Measurements from ENCODE around the gene YWHAH. TPM values are rescaled to one million over a fixed set of nuclear protein-coding genes. Genes with fewer than 3 reads are reported as not detected.

YWHAH gene
- total RNA-seq, 2 experiments from 2014 or later, result 24.4 to 26.1 TPM

DNA sequence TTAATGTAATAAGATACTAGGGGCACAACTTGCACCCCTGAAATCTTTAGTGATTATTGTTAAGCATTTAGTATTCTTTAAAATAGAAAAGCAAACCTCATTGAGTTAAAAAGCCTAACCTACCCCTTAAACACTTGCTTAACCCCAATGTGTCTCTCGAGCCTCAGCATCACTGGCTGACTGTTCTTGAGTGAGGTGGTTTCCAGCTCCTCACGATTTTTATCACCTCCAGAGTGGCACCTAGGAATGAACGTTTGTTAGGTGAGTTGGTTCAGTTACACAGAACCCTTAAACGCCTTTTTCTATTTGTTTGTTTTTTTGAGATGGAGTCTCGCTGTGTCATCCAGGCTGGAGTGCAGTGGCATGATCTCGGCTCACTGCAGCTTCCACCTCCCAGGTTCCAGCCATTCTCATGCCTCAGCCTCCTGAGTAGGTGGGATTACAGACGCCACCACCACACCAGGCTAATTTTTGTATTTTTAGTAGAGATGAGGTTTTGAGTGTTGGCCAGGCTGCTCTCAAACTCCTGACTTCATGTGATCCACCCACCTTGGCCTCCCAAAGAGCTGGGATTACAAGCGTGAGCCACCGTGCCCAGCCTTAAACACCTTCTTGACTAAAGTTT lies 13.7 kb downstream of the YWHAH start:
- TF ChIP-seq, protein P1, sequence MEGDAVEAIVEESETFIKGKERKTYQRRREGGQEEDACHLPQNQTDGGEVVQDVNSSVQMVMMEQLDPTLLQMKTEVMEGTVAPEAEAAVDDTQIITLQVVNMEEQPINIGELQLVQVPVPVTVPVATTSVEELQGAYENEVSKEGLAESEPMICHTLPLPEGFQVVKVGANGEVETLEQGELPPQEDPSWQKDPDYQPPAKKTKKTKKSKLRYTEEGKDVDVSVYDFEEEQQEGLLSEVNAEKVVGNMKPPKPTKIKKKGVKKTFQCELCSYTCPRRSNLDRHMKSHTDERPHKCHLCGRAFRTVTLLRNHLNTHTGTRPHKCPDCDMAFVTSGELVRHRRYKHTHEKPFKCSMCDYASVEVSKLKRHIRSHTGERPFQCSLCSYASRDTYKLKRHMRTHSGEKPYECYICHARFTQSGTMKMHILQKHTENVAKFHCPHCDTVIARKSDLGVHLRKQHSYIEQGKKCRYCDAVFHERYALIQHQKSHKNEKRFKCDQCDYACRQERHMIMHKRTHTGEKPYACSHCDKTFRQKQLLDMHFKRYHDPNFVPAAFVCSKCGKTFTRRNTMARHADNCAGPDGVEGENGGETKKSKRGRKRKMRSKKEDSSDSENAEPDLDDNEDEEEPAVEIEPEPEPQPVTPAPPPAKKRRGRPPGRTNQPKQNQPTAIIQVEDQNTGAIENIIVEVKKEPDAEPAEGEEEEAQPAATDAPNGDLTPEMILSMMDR (IDR thresholded peaks at IDR 0.05), result no peak
- Mint-ChIP-seq H3K9me3 (no peaks in the 10 kb centered on the region), H3K27me3 (no peaks in the 10 kb centered on the region), H3K4me1 (ENCODE audit: low read depth) (peaks cover 68% of the 10 kb centered on the region), H3K27ac (peak overlapping the region; percentile 86), H3K4me3 (peak overlapping the region; percentile 73), H3K36me3 (ENCODE audit: low read depth) (peaks cover 14% of the 10 kb centered on the region)
- peaks cover 7% of the 10 kb centered on the region for H3K36me3 ChIP-seq (ENCODE audit: insufficient read depth, low read length)
- POLR2A ChIA-PET, result interaction anchor here (0.6 to 5.7 kb wide), 2 partner anchors 13 to 299 kb away, joined by 3 to 48 read pairs; partner anchors contain the start of gene YWHAH
- CTCF ChIA-PET, result interaction anchor here (7.2 kb wide), 1 partner anchor 12 kb away, joined by 42 read pairs; no protein-coding TSS in a partner anchor
- peak; percentile 36 for ATAC-seq (ENCODE audit: poor library complexity)
- intact Hi-C loops (cut with DNase I, micrococcal nuclease), result no loop called here
- peaks cover 55% of the 10 kb centered on the region for H3K4me1 ChIP-seq (ENCODE audit: insufficient read depth, low read length)
- DNase-seq, result peak in 2 of 14 experiments; percentile 46 to 50
- H3K27ac ChIP-seq (ENCODE audit: low read depth in 1 of 2, low read length in 2 of 2), result peak overlapping the region in 1 of 2 donors; percentile 70
- H3K27me3 ChIP-seq (ENCODE audit: control insufficient read depth in 1 of 2, insufficient read depth in 2 of 2, low read length in 2 of 2), result no peaks in the 10 kb centered on the region
- H3K4me3 ChIP-seq (ENCODE audit: low read length), result no peak overlapping the region
- no peaks in the 10 kb centered on the region for H3K9me3 ChIP-seq (ENCODE audit: control insufficient read depth in 1 of 2, insufficient read depth in 1 of 2, low read length in 2 of 2)

DNA sequence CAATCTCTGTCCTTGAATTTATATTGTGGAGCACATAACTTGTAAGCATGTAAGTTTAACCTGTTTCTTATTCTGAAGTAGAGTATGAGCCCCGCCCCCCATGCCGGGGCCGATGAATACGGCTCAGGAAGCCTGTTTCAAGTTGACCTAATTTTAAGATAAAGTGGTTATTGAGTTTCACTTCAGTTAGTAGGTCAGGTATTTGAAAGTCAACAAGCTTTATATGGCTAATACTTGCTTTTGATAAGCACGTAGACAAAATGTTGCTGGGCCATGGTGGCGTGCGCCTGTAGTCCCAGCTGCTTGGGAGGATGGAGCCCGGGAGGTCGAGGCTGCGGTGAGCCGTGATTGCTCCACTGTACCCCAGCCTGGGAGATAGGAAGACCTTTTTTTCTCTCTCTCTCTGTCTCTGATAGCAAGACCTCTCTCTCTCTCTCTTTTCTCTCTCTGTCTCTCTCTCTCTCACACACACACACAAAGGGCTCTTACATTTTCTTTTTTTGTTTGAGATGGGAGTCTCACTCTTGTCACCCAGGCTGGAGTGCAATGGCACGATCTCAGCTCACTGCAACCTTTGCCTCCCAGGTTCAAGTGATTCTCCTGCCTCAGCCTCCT lies 14.4 kb downstream of the YWHAH start:
- peak; percentile 66 for ATAC-seq (ENCODE audit: poor library complexity)

DNA sequence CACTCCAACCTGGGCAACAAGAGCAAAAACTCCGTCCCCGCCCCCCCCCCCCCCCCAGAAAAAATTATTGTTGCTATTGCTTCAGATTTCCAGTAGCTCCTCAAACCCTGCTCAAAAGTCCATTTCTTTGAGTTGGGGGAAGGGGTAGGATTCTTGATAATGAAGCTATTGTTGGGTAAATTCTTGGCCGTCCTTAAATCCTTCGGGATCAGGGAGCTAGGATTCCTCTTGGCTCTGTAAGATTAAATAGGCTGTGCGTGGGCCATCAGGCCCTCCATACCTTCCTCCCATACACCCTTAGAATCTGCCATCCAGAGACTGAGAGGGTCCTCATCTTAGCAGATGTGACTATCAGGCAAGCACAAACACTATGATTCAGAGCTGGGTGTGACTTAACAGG lies 16.4 kb downstream of the YWHAH start:
- H3K4me3 Mint-ChIP-seq, result no peak overlapping the region
- H3K27me3 Mint-ChIP-seq, result no peaks in the 10 kb centered on the region
- no peaks in the 10 kb centered on the region for H3K9me3 Mint-ChIP-seq
- no peak overlapping the region for H3K27ac ChIP-seq (ENCODE audit: low read depth in 1 of 2, low read length in 2 of 2)
- H3K9me3 ChIP-seq (ENCODE audit: control insufficient read depth in 1 of 2, insufficient read depth in 1 of 2, low read length in 2 of 2), result no peaks in the 10 kb centered on the region
- peaks cover 14% of the 10 kb centered on the region for H3K36me3 Mint-ChIP-seq (ENCODE audit: low read depth)
- TF ChIP-seq, protein P1 (IDR thresholded peaks at IDR 0.05), result no peak
- H3K36me3 ChIP-seq (ENCODE audit: insufficient read depth, low read length), result peaks cover 7% of the 10 kb centered on the region
- ChIA-PET CTCF (interaction anchor here (1.2 to 7.2 kb wide), 2 partner anchors 10 to 14 kb away, joined by 4 to 42 read pairs; no protein-coding TSS in a partner anchor), POLR2A (interaction anchor here (0.9 kb wide), 1 partner anchor 16 kb away, joined by 3 read pairs; no protein-coding TSS in a partner anchor)
- ATAC-seq (ENCODE audit: poor library complexity) (no peak), DNase-seq (no peak)
- H3K27ac Mint-ChIP-seq, result peak overlapping the region; percentile 70
- H3K4me1 ChIP-seq (ENCODE audit: insufficient read depth, low read length), result peaks cover 34% of the 10 kb centered on the region
- intact Hi-C loops (cut with DNase I, micrococcal nuclease), result no loop called here
- H3K27me3 ChIP-seq (ENCODE audit: control insufficient read depth in 1 of 2, insufficient read depth in 2 of 2, low read length in 2 of 2), result no peaks in the 10 kb centered on the region
- no peak overlapping the region for H3K4me3 ChIP-seq (ENCODE audit: low read length)
- peaks cover 41% of the 10 kb centered on the region for H3K4me1 Mint-ChIP-seq (ENCODE audit: low read depth)

More for the DNA sequence above, 14.4 kb downstream of the YWHAH start:
- TF ChIP-seq, protein P1 (IDR thresholded peaks at IDR 0.05), result no peak
- H3K9me3 Mint-ChIP-seq, result no peaks in the 10 kb centered on the region
- peak overlapping the region; percentile 86 for H3K27ac Mint-ChIP-seq
- peak in 11 of 14 experiments; percentile 14 to 68 (median 44) for DNase-seq
- ChIA-PET CTCF (interaction anchor here (7.2 kb wide), 1 partner anchor 12 kb away, joined by 42 read pairs; no protein-coding TSS in a partner anchor), POLR2A (interaction anchor here (5.7 kb wide), 1 partner anchor 14 kb away, joined by 48 read pairs; the partner anchor contains the start of gene YWHAH)
- H3K36me3 Mint-ChIP-seq (ENCODE audit: low read depth), result peaks cover 14% of the 10 kb centered on the region
- peak overlapping the region; percentile 73 for H3K4me3 Mint-ChIP-seq
- peaks cover 51% of the 10 kb centered on the region for H3K4me1 ChIP-seq (ENCODE audit: insufficient read depth, low read length)
- H3K27ac ChIP-seq (ENCODE audit: low read depth in 1 of 2, low read length in 2 of 2), result peak overlapping the region; percentile 27 to 70
- H3K27me3 Mint-ChIP-seq, result no peaks in the 10 kb centered on the region
- H3K4me1 Mint-ChIP-seq (ENCODE audit: low read depth), result peaks cover 61% of the 10 kb centered on the region
- H3K36me3 ChIP-seq (ENCODE audit: insufficient read depth, low read length), result peaks cover 7% of the 10 kb centered on the region
- no peaks in the 10 kb centered on the region for H3K27me3 ChIP-seq (ENCODE audit: control insufficient read depth in 1 of 2, insufficient read depth in 2 of 2, low read length in 2 of 2)
- no peak overlapping the region for H3K4me3 ChIP-seq (ENCODE audit: low read length)
- intact Hi-C loops (cut with DNase I, micrococcal nuclease), result no loop called here
- H3K9me3 ChIP-seq (ENCODE audit: control insufficient read depth in 1 of 2, insufficient read depth in 1 of 2, low read length in 2 of 2), result no peaks in the 10 kb centered on the region

All from CD4-positive, alpha-beta T cell (primary cell).